IMR-90 (cell line): Measurements from ENCODE around the gene DLEU7. TPM values are rescaled to one million over a fixed set of nuclear protein-coding genes. Genes with fewer than 3 reads are reported as not detected.

Experiments used
- ATAC-seq: fragments of 200-7000 bp; cut with Tn5 transposase; 2 replicates; pipeline ENCODE4 v1.9.1; 2020; ENCODE audit warnings: low read depth, mild to moderate bottlenecking, moderate library complexity
- BruUV-seq: library from RNA; stranded (reverse); fragments of 400-500 nt; replicated peaks from 2 replicates; lab custom pipeline; 2021; lab: Mats Ljungman, UMichigan
- CTCF ChIA-PET: fragments of 300-600 bp; formaldehyde crosslinking; extraction: SDS; loops from one replicate; lab custom pipeline; 2021; ENCODE audit warnings: antibody characterized with exemption; lab: Yijun Ruan, JAX
- POLR2A ChIA-PET: fragments of 300-600 bp; sonication (Branson Sonifier 250); formaldehyde crosslinking; loops from one replicate; lab custom pipeline; 2022; ENCODE audit warnings: antibody characterized with exemption; ENCODE audit not compliant: unreplicated experiment; lab: Charles Lee
- DNase-seq: peaks from one replicate; pipeline ENCODE4 v3.0.0; 2013
- H2AFZ ChIP-seq: replicated peaks from 2 replicates; pipeline ENCODE3; 2013; ENCODE audit warnings: low read length, mild to moderate bottlenecking; ENCODE audit not compliant: poor library complexity
- H2AK5ac ChIP-seq: 2 replicates; pipeline ENCODE4 v1.6.1; 2013; ENCODE audit warnings: low read depth, low read length, inconsistent platforms
- H2AK9ac ChIP-seq: replicated peaks from 2 replicates; pipeline ENCODE3; 2013; ENCODE audit warnings: mild to moderate bottlenecking, low read depth, low read length, moderate library complexity; ENCODE audit not compliant: poor library complexity
- H2BK120ac ChIP-seq: 2 replicates; pipeline ENCODE4 v1.6.1; 2013; ENCODE audit warnings: low read depth, low read length, inconsistent platforms
- H2BK15ac ChIP-seq: 3 replicates; pipeline ENCODE4 v1.6.1; 2013; ENCODE audit warnings: low read depth, low read length, inconsistent platforms
- H2BK20ac ChIP-seq: 2 replicates; pipeline ENCODE4 v1.6.1; 2013; ENCODE audit warnings: low read depth, mild to moderate bottlenecking, inconsistent platforms, low read length, moderate library complexity
- H2BK5ac ChIP-seq: 2 replicates; pipeline ENCODE4 v1.6.1; 2013; ENCODE audit warnings: mild to moderate bottlenecking, low read depth, low read length, inconsistent platforms; ENCODE audit not compliant: poor library complexity, severe bottlenecking
- H3K14ac ChIP-seq: replicated peaks from 2 replicates; pipeline ENCODE4 v1.6.1; 2013; ENCODE audit warnings: low read depth, low read length, inconsistent platforms
- H3K18ac ChIP-seq: 2 replicates; pipeline ENCODE4 v1.6.1; 2013; ENCODE audit warnings: low read depth, low read length, control low read depth
- H3K23ac ChIP-seq: 2 replicates; pipeline ENCODE4 v1.6.1; 2013; ENCODE audit warnings: low read depth, low read length, inconsistent platforms
- H3K27ac ChIP-seq: 2 replicates; pipeline ENCODE4 v1.5.1; 2013; ENCODE audit warnings: mild to moderate bottlenecking, control low read depth, low read length; ENCODE audit not compliant: insufficient read depth
- H3K27me3 ChIP-seq: 2 replicates; pipeline ENCODE4 v1.6.1; 2013; ENCODE audit warnings: low read length; ENCODE audit not compliant: control insufficient read depth, insufficient read depth
- H3K36me3 ChIP-seq: 2 replicates; pipeline ENCODE4 v1.6.1; 2013; ENCODE audit warnings: low read length, mixed read lengths; ENCODE audit not compliant: control insufficient read depth, insufficient read depth
- H3K4ac ChIP-seq: 2 replicates; pipeline ENCODE4 v1.6.1; 2013; ENCODE audit warnings: low read depth, low read length, inconsistent platforms
- H3K4me1 ChIP-seq: 2 replicates; pipeline ENCODE4 v1.6.1; 2013; ENCODE audit warnings: low read length, mixed read lengths; ENCODE audit not compliant: control insufficient read depth, insufficient read depth
- H3K4me2 ChIP-seq: 2 replicates; pipeline ENCODE4 v1.6.1; 2013; ENCODE audit warnings: low read depth, mild to moderate bottlenecking, control low read depth, low read length, moderate library complexity
- H3K4me3 ChIP-seq: 2 replicates; pipeline ENCODE4 v1.5.1; 2013; ENCODE audit warnings: low read depth, mild to moderate bottlenecking, control low read depth, low read length, moderate library complexity; ENCODE audit not compliant: insufficient read depth
- H3K56ac ChIP-seq: 2 replicates; pipeline ENCODE4 v1.6.1; 2013; ENCODE audit warnings: low read length, inconsistent platforms; ENCODE audit not compliant: insufficient read depth; ENCODE audit errors: extremely low read depth
- H3K79me1 ChIP-seq, 2 experiments: 2 replicates each; pipeline ENCODE4 v1.6.1; 2013; ENCODE audit warnings: low read length in 2 of 2, inconsistent platforms in 1 of 2, low read depth in 1 of 2
- H3K9ac ChIP-seq: 2 replicates; pipeline ENCODE4 v1.6.1; 2013; ENCODE audit warnings: low read depth, low read length, control low read depth
- H3K9me1 ChIP-seq: 2 replicates; pipeline ENCODE4 v1.6.1; 2013; ENCODE audit warnings: low read length, inconsistent platforms; ENCODE audit not compliant: insufficient read depth
- H3K9me3 ChIP-seq: 2 replicates; pipeline ENCODE4 v1.6.1; 2013; ENCODE audit warnings: low read length; ENCODE audit not compliant: control insufficient read depth, insufficient read depth
- H4K20me1 ChIP-seq: 2 replicates; pipeline ENCODE4 v1.6.1; 2013; ENCODE audit warnings: low read length, inconsistent platforms; ENCODE audit not compliant: insufficient read depth
- H4K5ac ChIP-seq: 2 replicates; pipeline ENCODE4 v1.6.1; 2013; ENCODE audit warnings: mild to moderate bottlenecking, low read depth, low read length, control low read depth
- H4K8ac ChIP-seq, 2 experiments: 2 replicates each; pipeline ENCODE4 v1.6.1; 2013; ENCODE audit warnings: low read depth in 2 of 2, low read length in 2 of 2, control low read depth in 1 of 2, inconsistent platforms in 1 of 2
- H4K91ac ChIP-seq: 2 replicates; pipeline ENCODE4 v1.6.1; 2013; ENCODE audit warnings: low read depth, low read length, inconsistent platforms; ENCODE audit not compliant: insufficient read depth
- BHLHE40 ChIP-seq: fragments of 150-350 bp; IDR thresholded peaks from 2 replicates; pipeline ENCODE4 v1.6.1; 2016; ENCODE audit warnings: mild to moderate bottlenecking, low read depth, low read length
- CEBPB ChIP-seq: IDR thresholded peaks from 2 replicates; pipeline ENCODE4 v1.6.1; 2012; ENCODE audit warnings: low read depth, low read length, improper control_type of control experiment
- CHD1 ChIP-seq: IDR thresholded peaks from 2 replicates; pipeline ENCODE4 v1.6.1; 2012; ENCODE audit warnings: low read depth, low read length, improper control_type of control experiment
- FOS ChIP-seq: fragments of 150-350 bp; IDR thresholded peaks from 2 replicates; pipeline ENCODE4 v1.6.1; 2016; ENCODE audit warnings: low read depth, low read length
- MAFK ChIP-seq: IDR thresholded peaks from 2 replicates; pipeline ENCODE4 v1.6.1; 2012; ENCODE audit warnings: low read depth, low read length, improper control_type of control experiment
- NFE2L2 ChIP-seq: fragments of 150-350 bp; IDR thresholded peaks from 2 replicates; pipeline ENCODE4 v1.6.1; 2016; ENCODE audit warnings: low read depth, mild to moderate bottlenecking, low read length
- RAD21 ChIP-seq: IDR thresholded peaks from 2 replicates; pipeline ENCODE4 v1.6.1; 2012; ENCODE audit warnings: low read length, improper control_type of control experiment
- RCOR1 ChIP-seq: IDR thresholded peaks from 2 replicates; pipeline ENCODE4 v1.6.1; 2012; ENCODE audit warnings: mild to moderate bottlenecking, low read length, improper control_type of control experiment; ENCODE audit not compliant: insufficient replicate concordance
- RFX5 ChIP-seq: IDR thresholded peaks from 2 replicates; pipeline ENCODE4 v1.8.0; 2012; ENCODE audit warnings: low read depth, mild to moderate bottlenecking, low read length, moderate library complexity
- SMC3 ChIP-seq: fragments of 150-350 bp; IDR thresholded peaks from 2 replicates; pipeline ENCODE4 v1.6.1; 2016; ENCODE audit warnings: low read depth, mild to moderate bottlenecking, antibody characterized with exemption, low read length, moderate library complexity
- WGBS, 2 experiments: methylation state at CpG; one replicate each; pipeline versions ENCODE4 v1.1.5 to v1.1.7; 2013; ENCODE audit warnings: missing lambda C conversion rate in 2 of 2; ENCODE audit not compliant: insufficient read length in 1 of 2; ENCODE audit errors: extremely low coverage in 2 of 2; 5-methylcytosine and 5-hydroxymethylcytosine counted together
- dilution Hi-C: fragments of 300-500 bp; cut with HindIII; formaldehyde crosslinking; loops from one replicate; pipeline ENCODE4 v1.14.3; 2018; ENCODE audit warnings: low sequenced_read_pairs; ENCODE audit not compliant: unreplicated experiment
- in situ Hi-C: fragments of 300-500 bp; cut with MboI; formaldehyde crosslinking; loops from 3 replicates; pipeline ENCODE4 v1.14.3; 2019; ENCODE audit warnings: low sequenced_read_pairs, inconsistent platforms, mixed read lengths
- intact Hi-C: fragments of 100-400 bp; cut with micrococcal nuclease; formaldehyde crosslinking; loops from 2 replicates; pipeline ENCODE4 v1.10.0; 2022
- polyA plus RNA-seq, 3 experiments: library from polyadenylated mRNA; depleted of rRNA; stranded (reverse); fragments of >200 nt; gene quantifications; 2 replicates each; pipeline ENCODE4 v1.2.3, GENCODE V29; 2012; ENCODE audit warnings: low replicate concordance in 1 of 3
- total RNA-seq: library from RNA; depleted of rRNA; stranded (reverse); fragments of >200 nt; gene quantifications from 2 replicates; pipeline ENCODE4 v1.2.3, GENCODE V29; 2012
- TF ChIP-seq, protein P1 (sequence below): fragments of 150-350 bp; IDR thresholded peaks from 2 replicates; pipeline ENCODE4 v1.6.1; 2016; ENCODE audit warnings: low read depth, mild to moderate bottlenecking, low read length, moderate library complexity, borderline replicate concordance

The DLEU7 gene
- total and polyA plus RNA-seq, 2 of the 4 experiments (the other 2 are of a cell fraction) = not detected

DNA sequence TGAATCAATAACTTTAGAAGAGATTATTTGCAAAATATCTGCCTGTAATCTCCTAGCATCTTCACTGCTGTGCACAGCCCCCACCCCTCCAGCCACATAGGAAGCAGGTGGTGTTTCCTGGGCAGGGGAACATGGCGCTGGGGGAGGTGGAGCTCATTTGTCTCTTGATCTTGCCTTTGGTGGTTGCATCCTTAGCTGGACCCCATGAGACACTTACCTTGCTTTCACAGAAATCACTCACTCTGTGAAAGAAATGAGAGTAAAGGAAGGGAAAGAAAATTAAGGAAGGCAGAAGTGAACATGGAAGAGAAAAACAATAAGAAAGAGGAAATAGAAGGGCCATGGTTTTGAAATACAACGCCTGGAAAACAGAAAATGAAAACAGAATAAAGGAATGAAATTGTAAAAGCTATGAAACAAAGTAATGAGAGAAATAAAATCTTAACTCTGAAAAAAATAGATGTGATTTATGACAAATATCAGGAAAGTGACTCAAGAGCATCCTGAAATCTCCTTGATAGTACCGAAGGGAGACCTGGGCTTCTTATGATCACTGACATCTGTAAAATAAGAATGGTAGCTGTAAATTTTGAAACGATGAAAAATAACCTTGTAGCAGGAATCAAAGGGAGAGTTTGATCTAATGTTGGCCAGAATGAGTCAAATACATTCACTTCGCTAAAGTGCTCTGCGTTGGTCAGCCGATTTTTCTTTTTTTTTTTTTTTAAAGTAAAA is 48.9 kb upstream of the DLEU7 start:
- Histone ChIP-seq H3K56ac (no peak overlapping the region), H3K9me1 (no peaks in the 10 kb centered on the region), H3K4ac (no peak overlapping the region), H3K9ac (no peak overlapping the region), H3K36me3 (no peaks in the 10 kb centered on the region), H4K8ac (no peak overlapping the region), H2AK5ac (no peak overlapping the region), H3K4me3 (no peak overlapping the region), H2BK20ac (no peak overlapping the region), H2BK15ac (no peak overlapping the region), H3K23ac (no peak overlapping the region), H3K18ac (no peak overlapping the region), H2BK120ac (no peak overlapping the region), H3K27me3 (peaks cover 10% of the 10 kb centered on the region), H3K4me1 (no peaks in the 10 kb centered on the region), H3K27ac (no peak overlapping the region), H4K5ac (no peak overlapping the region), H3K9me3 (no peaks in the 10 kb centered on the region), H3K14ac (no peak overlapping the region), H4K20me1 (no peaks in the 10 kb centered on the region), H2AK9ac (no peak overlapping the region), H3K4me2 (no peak overlapping the region), H3K79me1 (no peaks in the 10 kb centered on the region), H4K91ac (no peak overlapping the region), H2AFZ (no peak overlapping the region), H2BK5ac (no peak overlapping the region)
- ATAC-seq (no peak), DNase-seq (no peak)
- ChIA-PET CTCF (interaction anchor here (0.7 to 2.1 kb wide), 2 partner anchors 20 to 25 kb away, joined by 3 to 6 read pairs; no protein-coding TSS in a partner anchor), POLR2A (no interaction called here)
- dilution Hi-C loops = no loop called here
- in situ Hi-C loops = no loop called here
- intact Hi-C loops = no loop called here
- WGBS, 2 experiments = 50% methylated on average over 1 of the region's 7 CpGs; no CpG with 5 or more reads in 1 of the 2 experiments
- TF ChIP-seq CEBPB (no peak), RAD21 (no peak), NFE2L2 (no peak), BHLHE40 (no peak), MAFK (no peak), FOS (no peak), CHD1 (no peak), RFX5 (no peak), RCOR1 (no peak), SMC3 (no peak)
- TF ChIP-seq, protein P1, sequence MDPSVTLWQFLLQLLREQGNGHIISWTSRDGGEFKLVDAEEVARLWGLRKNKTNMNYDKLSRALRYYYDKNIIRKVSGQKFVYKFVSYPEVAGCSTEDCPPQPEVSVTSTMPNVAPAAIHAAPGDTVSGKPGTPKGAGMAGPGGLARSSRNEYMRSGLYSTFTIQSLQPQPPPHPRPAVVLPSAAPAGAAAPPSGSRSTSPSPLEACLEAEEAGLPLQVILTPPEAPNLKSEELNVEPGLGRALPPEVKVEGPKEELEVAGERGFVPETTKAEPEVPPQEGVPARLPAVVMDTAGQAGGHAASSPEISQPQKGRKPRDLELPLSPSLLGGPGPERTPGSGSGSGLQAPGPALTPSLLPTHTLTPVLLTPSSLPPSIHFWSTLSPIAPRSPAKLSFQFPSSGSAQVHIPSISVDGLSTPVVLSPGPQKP = no peak
- BruUV-seq = no TSS peak
